Trophoblast cell (in vitro differentiated cells and primary cell): ENCODE measurements around the gene GNG12.

Source experiments
- DNase-seq, 2 donors: peaks; one replicate each; pipeline ENCODE4 v3.0.0-alpha.2; 2016
- H2AFZ ChIP-seq: 2 replicates; pipeline ENCODE4 v1.6.1; 2013; ENCODE audit warnings: low read length, moderate library complexity, mild to moderate bottlenecking; ENCODE audit not compliant: insufficient read depth, poor library complexity
- H2AK5ac ChIP-seq: 2 replicates; pipeline ENCODE4 v1.6.1; 2013; ENCODE audit warnings: mild to moderate bottlenecking, low read length
- H2BK120ac ChIP-seq: 2 replicates; pipeline ENCODE4 v1.6.1; 2013; ENCODE audit warnings: low read length, mild to moderate bottlenecking, moderate library complexity; ENCODE audit not compliant: insufficient read depth, poor library complexity
- H2BK12ac ChIP-seq: 2 replicates; pipeline ENCODE4 v1.6.1; 2013; ENCODE audit warnings: mild to moderate bottlenecking, low read length, moderate library complexity
- H2BK5ac ChIP-seq: 2 replicates; pipeline ENCODE4 v1.6.1; 2013; ENCODE audit warnings: low read length, low read depth, moderate library complexity, mild to moderate bottlenecking; ENCODE audit not compliant: poor library complexity
- H3K14ac ChIP-seq: 2 replicates; pipeline ENCODE4 v1.6.1; 2013; ENCODE audit warnings: mild to moderate bottlenecking, low read length
- H3K18ac ChIP-seq: 2 replicates; pipeline ENCODE4 v1.6.1; 2013; ENCODE audit warnings: mild to moderate bottlenecking, low read length
- H3K23ac ChIP-seq: 2 replicates; pipeline ENCODE4 v1.6.1; 2013; ENCODE audit warnings: low read length
- H3K27ac ChIP-seq: 2 replicates; pipeline ENCODE4 v1.5.1; 2013; ENCODE audit warnings: low read depth, mild to moderate bottlenecking, inconsistent platforms, low read length, moderate library complexity
- H3K27me3 ChIP-seq: 2 replicates; pipeline ENCODE4 v1.6.1; 2013; ENCODE audit warnings: inconsistent platforms, mild to moderate bottlenecking, low read length, moderate library complexity; ENCODE audit not compliant: insufficient read depth
- H3K36me3 ChIP-seq, 2 experiments: 1 replicate in 1 of 2; 2 replicates in 1 of 2; pipeline ENCODE4 v1.6.1; 2013; ENCODE audit warnings: low read length in 2 of 2, mild to moderate bottlenecking in 2 of 2, moderate library complexity in 1 of 2; ENCODE audit not compliant: insufficient read depth in 2 of 2, control insufficient read depth in 1 of 2
- H3K4ac ChIP-seq: 2 replicates; pipeline ENCODE4 v1.6.1; 2013; ENCODE audit warnings: low read depth, mild to moderate bottlenecking, low read length, moderate library complexity
- H3K4me1 ChIP-seq, 2 experiments: 1 replicate in 1 of 2; 2 replicates in 1 of 2; pipeline ENCODE4 v1.6.1; 2013; ENCODE audit warnings: low read length in 2 of 2, mild to moderate bottlenecking in 2 of 2, moderate library complexity in 1 of 2; ENCODE audit not compliant: insufficient read depth in 2 of 2, control insufficient read depth in 1 of 2
- H3K4me2 ChIP-seq: 2 replicates; pipeline ENCODE4 v1.6.1; 2013; ENCODE audit warnings: inconsistent platforms, mild to moderate bottlenecking, low read length, moderate library complexity
- H3K4me3 ChIP-seq: 2 replicates; pipeline ENCODE4 v1.5.1; 2013; ENCODE audit warnings: mild to moderate bottlenecking, low read depth, low read length, inconsistent platforms
- H3K79me1 ChIP-seq: one replicate; pipeline ENCODE4 v1.6.1; 2013; ENCODE audit warnings: low read length
- H3K79me2 ChIP-seq: 2 replicates; pipeline ENCODE4 v1.6.1; 2013; ENCODE audit warnings: low read length, mild to moderate bottlenecking; ENCODE audit not compliant: control insufficient read depth, insufficient read depth, poor library complexity
- H3K9ac ChIP-seq: 2 replicates; pipeline ENCODE4 v1.6.1; 2013; ENCODE audit warnings: mild to moderate bottlenecking, low read length
- H3K9me3 ChIP-seq: 2 replicates; pipeline ENCODE4 v1.6.1; 2013; ENCODE audit warnings: low read depth, mild to moderate bottlenecking, control low read depth, inconsistent platforms, low read length; ENCODE audit not compliant: insufficient read depth
- H4K12ac ChIP-seq: 2 replicates; pipeline ENCODE4 v1.6.1; 2013; ENCODE audit warnings: low read depth, mild to moderate bottlenecking, low read length, moderate library complexity
- H4K8ac ChIP-seq: 2 replicates; pipeline ENCODE4 v1.6.1; 2013; ENCODE audit warnings: low read depth, mild to moderate bottlenecking, low read length, moderate library complexity
- H4K91ac ChIP-seq: one replicate; pipeline ENCODE4 v1.6.1; 2013; ENCODE audit warnings: low read depth, mild to moderate bottlenecking, low read length, moderate library complexity
- whole genome bisulfite sequencing: extraction: QIAGEN DNeasy Blood & Tissue Kit; methylation state at CpG from one replicate; pipeline ENCODE4 v1.1.7; 2013; ENCODE audit warnings: missing lambda C conversion rate; ENCODE audit not compliant: insufficient read length, insufficient coverage; ENCODE audit errors: extremely low coverage; 5-methylcytosine and 5-hydroxymethylcytosine counted together

GNG12 gene

DNA sequence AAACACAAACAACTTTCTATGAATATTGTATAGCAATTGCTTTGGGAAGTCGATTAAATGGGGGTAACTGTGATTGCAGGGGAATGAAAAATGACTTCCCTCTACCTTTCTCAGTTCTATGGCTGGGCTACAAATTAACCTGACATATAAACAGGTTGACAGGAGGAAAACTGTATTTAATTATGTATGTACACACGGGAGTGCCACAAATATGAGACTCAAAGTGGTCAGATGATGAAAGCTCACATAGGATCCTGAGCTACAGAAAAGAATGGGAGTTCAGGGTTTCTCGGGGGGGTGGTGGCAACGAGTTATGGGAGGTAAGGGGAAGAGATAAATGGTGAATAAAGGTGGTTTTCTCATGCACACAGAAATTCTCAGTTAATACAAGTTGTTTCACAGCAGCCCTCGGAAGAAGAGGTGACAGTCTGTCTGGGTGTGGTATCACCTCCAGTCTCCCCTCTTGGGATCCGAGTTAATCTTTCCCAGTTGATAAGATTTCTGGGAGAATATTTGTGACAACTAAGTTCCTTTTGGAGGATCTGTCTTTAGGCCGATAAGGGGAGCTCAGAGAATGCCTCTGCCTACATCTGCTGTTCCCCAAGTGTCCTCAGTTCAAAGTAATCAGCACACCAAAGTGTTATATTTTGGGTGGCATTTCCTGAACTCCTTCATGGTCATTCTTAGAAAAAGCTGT lies 122.0 kb downstream of the GNG12 start:
- Histone ChIP-seq H3K4me2 (no peak overlapping the region), H3K14ac (no peak overlapping the region), H4K8ac (no peak overlapping the region), H3K9ac (no peak overlapping the region), H4K91ac (no peak overlapping the region), H3K18ac (no peak overlapping the region), H4K12ac (no peak overlapping the region), H3K79me2 (no peaks in the 10 kb centered on the region), H3K4ac (no peak overlapping the region), H2BK120ac (no peak overlapping the region), H2BK5ac (no peak overlapping the region), H3K9me3 (no peaks in the 10 kb centered on the region), H2AFZ (no peak overlapping the region), H3K4me3 (no peak overlapping the region), H2AK5ac (no peak overlapping the region), H3K23ac (no peak overlapping the region), H3K4me1 (no peaks in the 10 kb centered on the region), H3K27ac (no peak overlapping the region), H2BK12ac (no peak overlapping the region), H3K27me3 (no peaks in the 10 kb centered on the region), H3K79me1 (no peaks in the 10 kb centered on the region), H3K36me3 (peaks cover 0 to 1% of the 10 kb centered on the region in 2 experiments)
- WGBS, result no CpG with 5 or more reads among the region's 7 CpGs
- DNase-seq, result no peak

DNA sequence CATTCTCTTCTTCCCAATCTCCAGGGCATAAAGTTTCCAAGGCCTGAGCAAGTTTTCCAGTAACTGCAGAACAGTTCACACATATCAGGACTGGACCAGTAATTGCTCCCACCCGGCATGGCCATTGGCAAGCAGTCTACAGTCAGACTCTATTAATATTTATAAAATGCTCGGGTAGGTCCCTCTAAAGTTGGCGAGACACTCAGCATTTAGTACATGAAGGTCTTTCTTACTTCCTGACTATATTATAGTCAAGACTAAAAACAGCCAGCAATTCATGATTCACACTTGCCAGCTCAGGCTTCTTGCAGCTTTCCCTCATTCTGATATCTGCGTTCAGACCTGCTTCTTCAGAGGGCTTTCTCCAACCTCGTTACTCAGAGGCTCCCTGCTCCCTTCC lies 122.8 kb downstream of the GNG12 start:
- Histone ChIP-seq H4K91ac (no peak overlapping the region), H2AFZ (no peak overlapping the region), H2AK5ac (no peak overlapping the region), H2BK120ac (no peak overlapping the region), H4K8ac (no peak overlapping the region), H3K9ac (no peak overlapping the region), H3K23ac (no peak overlapping the region), H3K4me2 (no peak overlapping the region), H3K79me2 (no peaks in the 10 kb centered on the region), H3K79me1 (no peaks in the 10 kb centered on the region), H3K27me3 (no peaks in the 10 kb centered on the region), H3K4me3 (no peak overlapping the region), H3K4ac (no peak overlapping the region), H4K12ac (no peak overlapping the region), H3K27ac (no peak overlapping the region), H2BK12ac (no peak overlapping the region), H3K18ac (no peak overlapping the region), H2BK5ac (no peak overlapping the region), H3K9me3 (no peaks in the 10 kb centered on the region), H3K4me1 (no peaks in the 10 kb centered on the region), H3K14ac (no peak overlapping the region), H3K36me3 (peaks cover 0 to 2% of the 10 kb centered on the region in 2 experiments)
- DNase-seq, result no peak
- no CpG with 5 or more reads among the region's 5 CpGs for WGBS

DNA sequence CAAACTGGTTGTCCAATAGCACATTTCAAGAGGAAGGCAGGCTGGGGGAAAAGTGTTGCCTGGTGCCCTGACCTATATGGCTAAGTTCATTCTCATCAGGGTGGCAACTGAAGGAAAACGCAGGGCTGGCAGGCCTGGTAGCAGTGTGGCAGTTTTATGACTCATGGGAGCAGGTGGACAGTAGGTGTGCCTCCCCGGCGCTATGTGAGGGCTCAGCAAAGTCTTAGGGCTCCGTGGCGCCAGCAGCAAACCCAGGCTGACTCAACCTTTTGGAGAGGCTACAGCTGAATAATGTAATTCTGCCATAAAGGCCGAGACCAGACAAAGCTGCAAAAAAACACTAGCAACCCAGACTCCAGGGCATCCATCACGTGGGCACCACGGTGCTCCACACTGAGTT lies 124.7 kb downstream of the GNG12 start:
- Histone ChIP-seq H4K8ac (no peak overlapping the region), H3K18ac (no peak overlapping the region), H2BK5ac (no peak overlapping the region), H3K4me3 (no peak overlapping the region), H3K27me3 (no peaks in the 10 kb centered on the region), H2BK12ac (no peak overlapping the region), H3K23ac (no peak overlapping the region), H3K4ac (no peak overlapping the region), H4K91ac (no peak overlapping the region), H2BK120ac (no peak overlapping the region), H3K9me3 (no peaks in the 10 kb centered on the region), H3K9ac (no peak overlapping the region), H3K79me1 (peaks cover 1% of the 10 kb centered on the region), H3K14ac (no peak overlapping the region), H3K4me2 (no peak overlapping the region), H3K36me3 (peaks cover 2% of the 10 kb centered on the region in 2 experiments), H3K4me1 (no peaks in the 10 kb centered on the region), H2AFZ (no peak overlapping the region), H2AK5ac (no peak overlapping the region), H4K12ac (no peak overlapping the region), H3K27ac (no peak overlapping the region), H3K79me2 (no peaks in the 10 kb centered on the region)
- DNase-seq, result no peak
- no CpG with 5 or more reads among the region's 8 CpGs for WGBS

DNA sequence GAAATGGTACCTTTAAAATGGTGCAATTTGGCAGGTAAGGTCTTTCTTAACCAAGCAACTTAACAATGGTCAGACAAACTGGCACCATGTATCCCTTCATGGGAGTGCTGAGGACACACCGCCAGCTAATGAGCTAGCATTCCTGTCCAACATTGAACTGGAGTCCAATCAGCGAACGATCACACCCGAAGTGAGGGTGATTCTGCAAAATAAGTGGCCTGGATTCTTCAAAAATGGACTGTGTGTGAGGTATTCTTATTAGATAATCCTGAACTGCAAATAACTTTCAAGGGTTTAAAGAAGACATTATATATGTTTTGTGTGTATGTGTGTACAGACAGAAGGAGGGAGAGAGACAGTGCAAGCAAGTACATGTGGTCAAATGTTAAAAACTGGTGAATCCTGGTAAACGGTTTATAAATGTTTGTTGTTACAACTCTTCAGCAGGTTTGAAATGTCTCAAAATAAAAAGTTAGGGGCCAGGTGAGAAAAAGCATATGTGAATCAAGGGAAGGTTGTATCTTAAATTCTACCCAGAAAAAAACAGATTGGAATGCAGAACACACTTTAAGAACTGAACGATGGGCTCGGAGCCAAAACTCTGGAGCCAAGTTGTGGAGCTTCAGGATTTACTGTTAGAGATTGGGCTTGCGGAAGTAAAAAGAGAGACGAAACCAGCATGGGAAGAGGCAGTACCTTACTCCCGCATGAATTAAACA lies 127.4 kb downstream of the GNG12 start:
- Histone ChIP-seq H3K4me2 (no peak overlapping the region), H3K9me3 (no peaks in the 10 kb centered on the region), H3K23ac (no peak overlapping the region), H3K27ac (no peak overlapping the region), H3K27me3 (no peaks in the 10 kb centered on the region), H4K12ac (no peak overlapping the region), H2AFZ (no peak overlapping the region), H2BK120ac (no peak overlapping the region), H3K4me3 (no peak overlapping the region), H2AK5ac (no peak overlapping the region), H2BK5ac (no peak overlapping the region), H3K79me2 (no peaks in the 10 kb centered on the region), H3K9ac (no peak overlapping the region), H3K4me1 (peaks cover 3 to 4% of the 10 kb centered on the region in 2 experiments), H3K36me3 (peaks cover 2% of the 10 kb centered on the region in 2 experiments), H2BK12ac (peak overlapping the region; percentile 62), H4K8ac (no peak overlapping the region), H3K18ac (no peak overlapping the region), H3K79me1 (peaks cover 5% of the 10 kb centered on the region), H3K4ac (no peak overlapping the region), H3K14ac (no peak overlapping the region), H4K91ac (no peak overlapping the region)
- no peak for DNase-seq
- no CpG with 5 or more reads among the region's 10 CpGs for WGBS
